Natural killer cell (primary cell): ENCODE measurements around the gene GALNT13. TPM values are rescaled to one million over a fixed set of nuclear protein-coding genes. Genes with fewer than 3 reads are reported as not detected.

ENCODE experiments used
- ATAC-seq, 3 donors: fragments of 150-1000 bp in 2 of 3; fragments of 200-7000 bp in 1 of 3; cut with Tn5 transposase; 1 replicate in 1 of 3; 2 replicates in 2 of 3; pipeline ENCODE4 v1.10.0; 2021; ENCODE audit warnings: mild to moderate bottlenecking in 2 of 3, moderate library complexity in 2 of 3
- DNase-seq, 2 donors: peaks; one replicate each; pipeline versions ENCODE4 v3.0.0 to v3.0.0-alpha.2; 2013 to 2021; ENCODE audit warnings: mixed read lengths in 1 of 2
- H3K27ac ChIP-seq: one replicate; pipeline ENCODE4 v1.5.1; 2013; ENCODE audit warnings: mild to moderate bottlenecking, low read length
- H3K27me3 ChIP-seq: one replicate; pipeline ENCODE4 v1.6.1; 2013; ENCODE audit warnings: low read length; ENCODE audit not compliant: control insufficient read depth, insufficient read depth
- H3K36me3 ChIP-seq: one replicate; pipeline ENCODE4 v1.6.1; 2013; ENCODE audit warnings: low read length; ENCODE audit not compliant: control insufficient read depth, insufficient read depth
- H3K4me1 ChIP-seq: one replicate; pipeline ENCODE4 v1.6.1; 2013; ENCODE audit warnings: low read length; ENCODE audit not compliant: control insufficient read depth, insufficient read depth
- H3K4me3 ChIP-seq: one replicate; pipeline ENCODE4 v1.5.1; 2013; ENCODE audit warnings: low read length
- H3K9me3 ChIP-seq: one replicate; pipeline ENCODE4 v1.6.1; 2013; ENCODE audit warnings: low read length; ENCODE audit not compliant: control insufficient read depth, insufficient read depth
- H3K27ac Mint-ChIP-seq, 2 donors: one replicate each; pipeline ENCODE4 v1.8.0; 2022; ENCODE audit warnings: mild to moderate bottlenecking in 2 of 2, mixed read lengths in 2 of 2, moderate library complexity in 1 of 2
- H3K27me3 Mint-ChIP-seq, 2 donors: one replicate each; pipeline ENCODE4 v1.8.0; 2022; ENCODE audit warnings: low read depth in 2 of 2, mixed read lengths in 2 of 2
- H3K36me3 Mint-ChIP-seq: one replicate; pipeline ENCODE4 v1.8.0; 2022; ENCODE audit warnings: mixed read lengths
- H3K4me1 Mint-ChIP-seq, 2 donors: one replicate each; pipeline ENCODE4 v1.8.0; 2022; ENCODE audit warnings: mixed read lengths in 2 of 2
- H3K4me3 Mint-ChIP-seq: one replicate; pipeline ENCODE4 v1.8.0; 2022; ENCODE audit warnings: mild to moderate bottlenecking, moderate library complexity, mixed read lengths
- H3K9me3 Mint-ChIP-seq, 2 donors: one replicate each; pipeline ENCODE4 v1.8.0; 2022; ENCODE audit warnings: mixed read lengths in 2 of 2
- WGBS: methylation state at CpG from one replicate; pipeline ENCODE4 v1.1.7; 2013; ENCODE audit warnings: missing lambda C conversion rate; ENCODE audit not compliant: insufficient coverage; 5-methylcytosine and 5-hydroxymethylcytosine counted together
- intact Hi-C: fragments of 100-400 bp; cut with micrococcal nuclease; formaldehyde crosslinking; loops from one replicate; pipeline ENCODE4 v1.14.2; 2022
- total RNA-seq, 4 donors: library from RNA; stranded (reverse); fragments of 120-200 nt in 1 of 4; gene quantifications; one replicate each; pipeline versions ENCODE4 v1.2.3 to v1.2.4, GENCODE V29; 2013 to 2022
- TF ChIP-seq, protein P1 (sequence below): fragments of 200-600 bp; IDR thresholded peaks from one replicate; pipeline ENCODE4 v1.8.0; 2022; ENCODE audit warnings: antibody characterized with exemption

Gene GALNT13
- total RNA-seq, 3 donors from 2014 or later (not counting 1 experiment from before 2014, with no cell fraction given) = not detected

DNA sequence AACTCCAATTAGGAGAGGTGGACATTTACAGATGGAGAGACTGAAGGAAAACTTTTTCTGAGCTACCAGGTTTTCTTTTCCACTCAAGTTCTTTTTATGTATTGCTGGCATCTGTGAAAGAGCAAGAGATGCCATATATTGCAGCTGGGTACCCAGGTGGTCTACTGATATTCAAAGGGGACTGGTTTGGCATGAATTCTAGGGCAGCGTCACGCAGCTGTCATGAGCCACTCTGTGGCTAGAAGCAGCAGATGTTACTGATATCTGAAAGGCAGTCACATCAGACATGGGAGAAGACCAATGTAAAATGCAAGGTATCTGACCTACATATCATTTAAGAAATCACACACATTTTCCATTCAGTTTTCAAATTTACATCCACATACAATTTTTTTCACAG is 408.8 kb downstream of the GALNT13 start:
- Mint-ChIP-seq H3K27ac (no peak overlapping the region), H3K4me1 (no peaks in the 10 kb centered on the region), H3K27me3 (no peaks in the 10 kb centered on the region), H3K36me3 (no peaks in the 10 kb centered on the region), H3K4me3 (no peak overlapping the region), H3K9me3 (peaks cover 9 to 17% of the 10 kb centered on the region in 2 donors)
- H3K4me1 ChIP-seq = no peaks in the 10 kb centered on the region
- no peak overlapping the region for H3K27ac ChIP-seq
- H3K9me3 ChIP-seq = peaks cover 4% of the 10 kb centered on the region
- H3K36me3 ChIP-seq = no peaks in the 10 kb centered on the region
- H3K4me3 ChIP-seq = no peak overlapping the region
- intact Hi-C loops = no loop called here
- DNase-seq (no peak), ATAC-seq (no peak)
- TF ChIP-seq, protein P1, sequence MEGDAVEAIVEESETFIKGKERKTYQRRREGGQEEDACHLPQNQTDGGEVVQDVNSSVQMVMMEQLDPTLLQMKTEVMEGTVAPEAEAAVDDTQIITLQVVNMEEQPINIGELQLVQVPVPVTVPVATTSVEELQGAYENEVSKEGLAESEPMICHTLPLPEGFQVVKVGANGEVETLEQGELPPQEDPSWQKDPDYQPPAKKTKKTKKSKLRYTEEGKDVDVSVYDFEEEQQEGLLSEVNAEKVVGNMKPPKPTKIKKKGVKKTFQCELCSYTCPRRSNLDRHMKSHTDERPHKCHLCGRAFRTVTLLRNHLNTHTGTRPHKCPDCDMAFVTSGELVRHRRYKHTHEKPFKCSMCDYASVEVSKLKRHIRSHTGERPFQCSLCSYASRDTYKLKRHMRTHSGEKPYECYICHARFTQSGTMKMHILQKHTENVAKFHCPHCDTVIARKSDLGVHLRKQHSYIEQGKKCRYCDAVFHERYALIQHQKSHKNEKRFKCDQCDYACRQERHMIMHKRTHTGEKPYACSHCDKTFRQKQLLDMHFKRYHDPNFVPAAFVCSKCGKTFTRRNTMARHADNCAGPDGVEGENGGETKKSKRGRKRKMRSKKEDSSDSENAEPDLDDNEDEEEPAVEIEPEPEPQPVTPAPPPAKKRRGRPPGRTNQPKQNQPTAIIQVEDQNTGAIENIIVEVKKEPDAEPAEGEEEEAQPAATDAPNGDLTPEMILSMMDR = no peak
- no peaks in the 10 kb centered on the region for H3K27me3 ChIP-seq
- 84% methylated on average over 2 of the region's 2 CpGs for WGBS

DNA sequence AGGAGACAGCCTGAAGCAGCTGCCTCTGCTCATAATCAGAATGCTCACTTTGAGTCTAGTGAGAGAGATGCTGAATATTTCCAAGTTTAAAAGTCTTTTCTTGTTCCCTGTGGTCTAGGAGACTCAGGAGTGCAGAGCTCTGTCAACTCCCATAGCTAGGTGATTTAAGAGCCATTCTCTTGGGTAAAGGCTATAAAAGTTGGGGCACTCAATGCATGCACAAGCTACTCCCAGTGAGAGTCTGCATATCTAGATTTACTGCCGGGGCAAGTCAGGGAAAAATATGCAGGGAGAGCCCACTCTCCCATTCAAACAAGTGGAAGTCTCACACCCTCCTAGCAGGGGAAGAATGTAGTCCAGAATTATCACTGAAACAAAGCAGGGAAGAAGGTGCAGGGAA is 418.1 kb downstream of the GALNT13 start:
- Histone ChIP-seq H3K27me3 (no peaks in the 10 kb centered on the region), H3K27ac (no peak overlapping the region), H3K36me3 (no peaks in the 10 kb centered on the region), H3K4me1 (no peaks in the 10 kb centered on the region), H3K9me3 (peaks cover 21% of the 10 kb centered on the region), H3K4me3 (no peak overlapping the region)
- DNase-seq = no peak
- WGBS = 67% methylated on average over 1 of the region's 1 CpG
- intact Hi-C loops = no loop called here
- TF ChIP-seq, protein P1 = no peak
- Mint-ChIP-seq H3K36me3 (no peaks in the 10 kb centered on the region), H3K27me3 (no peaks in the 10 kb centered on the region), H3K4me1 (no peaks in the 10 kb centered on the region), H3K9me3 (peaks cover 9% of the 10 kb centered on the region in 2 donors), H3K4me3 (no peak overlapping the region), H3K27ac (no peak overlapping the region)
- no peak for ATAC-seq

DNA sequence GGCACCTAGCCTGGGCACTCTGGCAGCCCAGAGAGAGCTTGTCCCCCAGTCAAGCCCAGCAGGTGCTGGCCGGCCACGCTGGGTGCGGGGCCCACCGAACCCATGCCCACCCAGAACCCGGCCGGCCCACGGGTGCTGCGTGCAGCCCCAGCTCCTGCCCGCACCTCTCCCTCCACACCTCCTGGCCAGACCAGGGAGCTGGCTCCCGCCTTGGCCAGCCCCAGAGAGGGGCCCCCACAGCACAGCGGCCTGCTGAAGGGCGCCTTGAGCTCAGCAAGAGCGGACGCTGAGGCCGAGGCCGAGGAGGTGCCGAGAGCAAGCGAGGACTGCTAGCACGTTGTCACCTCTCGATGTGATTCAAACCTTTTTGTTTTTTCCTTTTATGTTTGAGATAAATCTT is 419.8 kb downstream of the GALNT13 start:
- Mint-ChIP-seq H3K36me3 (no peaks in the 10 kb centered on the region), H3K9me3 (peaks cover 14% of the 10 kb centered on the region in 2 donors), H3K4me1 (no peaks in the 10 kb centered on the region), H3K27me3 (no peaks in the 10 kb centered on the region), H3K4me3 (no peak overlapping the region), H3K27ac (no peak overlapping the region)
- TF ChIP-seq, protein P1 = no peak
- no peaks in the 10 kb centered on the region for H3K27me3 ChIP-seq
- ATAC-seq (no peak), DNase-seq (no peak)
- WGBS = 89% methylated on average over 20 of the region's 20 CpGs
- H3K9me3 ChIP-seq = peaks cover 25% of the 10 kb centered on the region
- intact Hi-C loops = no loop called here
- H3K36me3 ChIP-seq = no peaks in the 10 kb centered on the region
- H3K27ac ChIP-seq = no peak overlapping the region
- no peaks in the 10 kb centered on the region for H3K4me1 ChIP-seq
- no peak overlapping the region for H3K4me3 ChIP-seq

DNA sequence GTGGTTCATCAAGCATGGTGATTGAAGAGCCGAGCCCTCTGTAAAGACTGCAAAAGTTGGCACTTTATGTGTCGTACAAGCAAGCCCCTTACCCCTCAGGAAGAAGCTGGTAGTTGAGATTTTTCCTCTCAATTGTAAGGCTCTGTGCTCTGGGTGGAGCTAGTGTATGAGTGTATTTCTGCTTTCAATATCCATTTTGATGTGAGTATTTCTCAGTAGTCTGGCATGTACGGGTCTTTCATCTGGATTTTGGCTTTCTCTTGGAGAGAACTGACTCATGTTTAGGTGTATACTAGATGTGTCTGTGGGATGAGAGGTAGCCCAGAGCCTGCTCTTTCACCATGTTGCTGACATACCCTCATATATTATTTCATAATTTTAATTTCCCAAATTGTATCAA is 420.2 kb downstream of the GALNT13 start:
- Histone ChIP-seq H3K4me1 (no peaks in the 10 kb centered on the region), H3K4me3 (no peak overlapping the region), H3K9me3 (peaks cover 25% of the 10 kb centered on the region), H3K36me3 (no peaks in the 10 kb centered on the region), H3K27me3 (no peaks in the 10 kb centered on the region), H3K27ac (no peak overlapping the region)
- no peaks in the 10 kb centered on the region for H3K36me3 Mint-ChIP-seq
- H3K4me3 Mint-ChIP-seq = no peak overlapping the region
- WGBS = 88% methylated on average over 3 of the region's 3 CpGs
- H3K27ac Mint-ChIP-seq = no peak overlapping the region
- ATAC-seq (no peak), DNase-seq (no peak)
- intact Hi-C loops = no loop called here
- TF ChIP-seq, protein P1 = no peak
- H3K9me3 Mint-ChIP-seq = peaks cover 14 to 16% of the 10 kb centered on the region in 2 donors
- H3K4me1 Mint-ChIP-seq = no peaks in the 10 kb centered on the region
- H3K27me3 Mint-ChIP-seq = no peaks in the 10 kb centered on the region
